ENCODE measurements around the gene SLC9C2. TPM values are rescaled to one million over a fixed set of nuclear protein-coding genes. Genes with fewer than 3 reads are reported as not detected.
A peak's percentile ranks its signal among the peaks of the same experiment; 100 is the strongest.

The SLC9C2 gene
- total and polyA plus RNA-seq, 7 experiments from 2014 or later: not detected

DNA sequence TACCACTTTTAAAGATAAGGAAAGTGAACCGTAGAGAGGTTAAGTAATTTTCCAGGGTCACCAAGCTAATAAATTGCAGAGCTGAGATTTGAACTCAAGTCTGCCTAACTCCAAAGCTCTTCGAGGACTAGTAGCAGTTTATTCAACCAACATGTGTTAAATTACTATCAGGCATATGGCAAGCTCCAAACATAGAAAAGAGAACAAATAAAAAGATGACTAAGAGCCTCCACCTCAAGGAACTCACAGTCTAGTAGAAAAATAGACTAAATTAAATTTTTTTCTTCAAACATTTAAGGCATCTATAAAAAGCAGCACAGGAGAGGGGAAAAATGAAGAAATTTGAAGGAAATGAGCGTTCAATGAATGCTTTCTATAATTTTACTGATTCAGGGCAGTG is 22.2 kb downstream of the SLC9C2 start:
- Mint-ChIP-seq H3K36me3 (peaks cover 0 to 5% (median 0%) of the 10 kb centered on the region in 5 donors), H3K27ac (no peak overlapping the region), H3K4me1 (no peaks in the 10 kb centered on the region), H3K9me3 (no peaks in the 10 kb centered on the region), H3K27me3 (peaks cover 0 to 9% (median 0%) of the 10 kb centered on the region in 5 donors), H3K4me3 (no peak overlapping the region)
- H3K27me3 ChIP-seq (ENCODE audit: control insufficient read depth in 2 of 2, insufficient read depth in 2 of 2, low read length in 2 of 2): no peaks in the 10 kb centered on the region
- CTCF ChIA-PET: no interaction called here
- intact Hi-C loops (cut with micrococcal nuclease): no loop called here
- POLR2A ChIA-PET: no interaction called here
- H3K36me3 ChIP-seq (ENCODE audit: control insufficient read depth in 2 of 3, insufficient read depth in 3 of 3, low read length in 3 of 3): no peaks in the 10 kb centered on the region
- H3K27ac ChIP-seq (ENCODE audit: low read depth, low read length): no peak overlapping the region
- H3K9me3 ChIP-seq (ENCODE audit: control insufficient read depth in 2 of 3, low read length in 3 of 3): no peaks in the 10 kb centered on the region
- H3K4me3 ChIP-seq (ENCODE audit: low read length): no peak overlapping the region
- ATAC-seq (no peak), DNase-seq (no peak)
- H3K4me1 ChIP-seq (ENCODE audit: control insufficient read depth in 2 of 2, insufficient read depth in 2 of 2, low read length in 2 of 2): no peaks in the 10 kb centered on the region

DNA sequence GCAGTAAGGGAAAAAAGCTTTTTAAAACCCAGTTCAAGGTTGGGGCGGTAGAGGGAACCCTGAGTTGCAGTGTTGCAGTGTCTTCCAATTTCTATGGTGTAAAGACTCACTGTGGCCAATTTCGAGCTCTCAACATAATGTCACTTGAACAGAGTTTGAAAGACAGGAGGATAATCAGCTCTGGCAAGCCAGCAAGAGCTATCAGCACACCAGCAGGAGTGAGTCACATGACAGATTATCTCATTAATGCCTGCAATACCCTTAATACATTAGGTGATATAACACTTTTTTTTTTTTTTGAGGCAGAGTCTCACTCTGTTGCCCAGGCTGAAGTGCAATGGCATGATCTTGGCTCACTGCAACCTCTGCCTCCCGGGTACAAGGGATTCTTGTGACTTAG is 22.8 kb downstream of the SLC9C2 start:
- Histone ChIP-seq H3K36me3 (ENCODE audit: control insufficient read depth in 2 of 3, insufficient read depth in 3 of 3, low read length in 3 of 3) (no peaks in the 10 kb centered on the region), H3K9me3 (ENCODE audit: control insufficient read depth in 2 of 3, low read length in 3 of 3) (no peaks in the 10 kb centered on the region), H3K4me1 (ENCODE audit: control insufficient read depth in 2 of 2, insufficient read depth in 2 of 2, low read length in 2 of 2) (no peaks in the 10 kb centered on the region), H3K27ac (ENCODE audit: low read depth, low read length) (no peak overlapping the region), H3K4me3 (ENCODE audit: low read length) (no peak overlapping the region), H3K27me3 (ENCODE audit: control insufficient read depth in 2 of 2, insufficient read depth in 2 of 2, low read length in 2 of 2) (no peaks in the 10 kb centered on the region)
- POLR2A ChIA-PET: interaction anchor here (0.6 kb wide), 1 partner anchor 1308 kb away, joined by 6 read pairs; no protein-coding TSS in a partner anchor
- DNase-seq (no peak), ATAC-seq (no peak)
- no peaks in the 10 kb centered on the region for H3K9me3 Mint-ChIP-seq
- no peaks in the 10 kb centered on the region for H3K4me1 Mint-ChIP-seq
- H3K27me3 Mint-ChIP-seq: peaks cover 0 to 9% (median 0%) of the 10 kb centered on the region in 5 donors
- CTCF ChIA-PET: interaction anchor here (0.7 kb wide), 1 partner anchor 112 kb away, joined by 3 read pairs; no protein-coding TSS in a partner anchor
- H3K36me3 Mint-ChIP-seq: peaks cover 0 to 5% (median 0%) of the 10 kb centered on the region in 5 donors
- H3K27ac Mint-ChIP-seq: no peak overlapping the region
- intact Hi-C loops (cut with micrococcal nuclease): no loop called here
- no peak overlapping the region for H3K4me3 Mint-ChIP-seq

DNA sequence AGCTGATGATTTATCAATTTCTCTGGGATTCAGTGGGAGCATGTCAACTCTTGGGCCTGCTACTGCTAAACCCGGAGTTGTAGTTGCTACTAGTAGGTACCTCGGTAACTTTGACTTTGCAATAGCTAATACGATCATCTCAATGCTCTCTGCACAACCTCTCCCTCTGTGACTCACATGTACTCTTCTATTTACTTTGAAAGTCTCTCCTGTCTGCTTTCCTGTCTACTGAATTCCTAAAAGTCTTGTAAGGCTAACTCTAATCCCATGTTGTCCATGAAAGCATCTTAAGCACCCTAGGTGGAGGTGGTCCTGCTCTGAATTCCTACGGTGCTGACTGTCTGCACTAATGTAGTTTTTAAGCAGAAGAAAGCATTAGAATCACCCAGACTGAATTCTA is 29.3 kb downstream of the SLC9C2 start:
- Histone ChIP-seq H3K27ac (ENCODE audit: low read depth, low read length) (no peak overlapping the region), H3K27me3 (ENCODE audit: control insufficient read depth in 2 of 2, insufficient read depth in 2 of 2, low read length in 2 of 2) (no peaks in the 10 kb centered on the region), H3K4me3 (ENCODE audit: low read length) (no peak overlapping the region), H3K36me3 (ENCODE audit: control insufficient read depth in 2 of 3, insufficient read depth in 3 of 3, low read length in 3 of 3) (no peaks in the 10 kb centered on the region), H3K4me1 (ENCODE audit: control insufficient read depth in 2 of 2, insufficient read depth in 2 of 2, low read length in 2 of 2) (no peaks in the 10 kb centered on the region), H3K9me3 (ENCODE audit: control insufficient read depth in 2 of 3, low read length in 3 of 3) (no peaks in the 10 kb centered on the region)
- no peak for ATAC-seq
- H3K4me1 Mint-ChIP-seq: peaks cover 0 to 6% (median 0%) of the 10 kb centered on the region in 7 donors
- intact Hi-C loops (cut with micrococcal nuclease): no loop called here
- DNase-seq: no peak
- ChIA-PET CTCF (no interaction called here), POLR2A (no interaction called here)
- H3K9me3 Mint-ChIP-seq: peaks cover 0 to 2% (median 0%) of the 10 kb centered on the region in 11 donors
- peaks cover 0 to 10% (median 7%) of the 10 kb centered on the region in 5 donors for H3K27me3 Mint-ChIP-seq
- no peak overlapping the region for H3K27ac Mint-ChIP-seq
- no peak overlapping the region for H3K4me3 Mint-ChIP-seq
- H3K36me3 Mint-ChIP-seq: no peaks in the 10 kb centered on the region

DNA sequence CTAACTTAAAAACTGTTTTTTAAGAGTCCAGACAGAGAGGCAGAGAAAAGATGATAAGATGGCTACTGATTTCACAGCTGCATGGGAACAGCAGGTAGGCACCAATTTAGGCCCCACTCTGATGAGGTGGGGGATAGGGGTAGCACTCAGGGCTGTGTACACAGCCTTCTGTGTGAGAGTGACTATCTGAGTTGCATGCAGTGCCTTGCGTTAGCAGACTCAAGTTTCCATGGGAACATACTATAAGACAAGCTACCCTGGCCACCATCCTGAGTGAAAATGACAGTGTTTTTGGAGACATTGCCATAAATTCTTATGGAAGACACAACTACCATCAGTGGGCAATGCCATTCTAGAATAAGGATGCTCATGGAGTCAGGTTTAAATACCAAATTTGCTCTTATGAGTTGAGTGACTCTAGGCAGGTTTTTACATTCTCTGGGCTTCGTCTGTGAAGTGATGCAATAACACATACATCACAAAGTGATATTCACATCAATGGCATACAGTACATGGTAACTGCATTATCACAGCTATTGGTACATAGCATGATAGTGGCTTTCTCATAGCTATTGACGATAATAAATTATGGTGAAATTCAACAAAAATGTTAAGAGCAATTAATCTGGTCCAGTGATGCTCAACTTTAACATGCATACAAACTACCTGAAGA is 30.5 kb downstream of the SLC9C2 start:
- H3K4me1 Mint-ChIP-seq: peaks cover 0 to 6% (median 0%) of the 10 kb centered on the region in 7 donors
- no peak overlapping the region for H3K27ac Mint-ChIP-seq
- Histone ChIP-seq H3K4me3 (ENCODE audit: low read length) (no peak overlapping the region), H3K4me1 (ENCODE audit: control insufficient read depth in 2 of 2, insufficient read depth in 2 of 2, low read length in 2 of 2) (no peaks in the 10 kb centered on the region), H3K27me3 (ENCODE audit: control insufficient read depth in 2 of 2, insufficient read depth in 2 of 2, low read length in 2 of 2) (no peaks in the 10 kb centered on the region), H3K36me3 (ENCODE audit: control insufficient read depth in 2 of 3, insufficient read depth in 3 of 3, low read length in 3 of 3) (no peaks in the 10 kb centered on the region), H3K27ac (ENCODE audit: low read depth, low read length) (no peak overlapping the region), H3K9me3 (ENCODE audit: control insufficient read depth in 2 of 3, low read length in 3 of 3) (no peaks in the 10 kb centered on the region)
- intact Hi-C loops (cut with micrococcal nuclease): no loop called here
- no peak overlapping the region for H3K4me3 Mint-ChIP-seq
- H3K36me3 Mint-ChIP-seq: peaks cover 0 to 3% (median 0%) of the 10 kb centered on the region in 5 donors
- DNase-seq (no peak), ATAC-seq (no peak)
- ChIA-PET POLR2A (no interaction called here), CTCF (no interaction called here)
- peaks cover 0 to 13% (median 4%) of the 10 kb centered on the region in 11 donors for H3K9me3 Mint-ChIP-seq
- H3K27me3 Mint-ChIP-seq: peaks cover 0 to 14% (median 7%) of the 10 kb centered on the region in 5 donors

DNA sequence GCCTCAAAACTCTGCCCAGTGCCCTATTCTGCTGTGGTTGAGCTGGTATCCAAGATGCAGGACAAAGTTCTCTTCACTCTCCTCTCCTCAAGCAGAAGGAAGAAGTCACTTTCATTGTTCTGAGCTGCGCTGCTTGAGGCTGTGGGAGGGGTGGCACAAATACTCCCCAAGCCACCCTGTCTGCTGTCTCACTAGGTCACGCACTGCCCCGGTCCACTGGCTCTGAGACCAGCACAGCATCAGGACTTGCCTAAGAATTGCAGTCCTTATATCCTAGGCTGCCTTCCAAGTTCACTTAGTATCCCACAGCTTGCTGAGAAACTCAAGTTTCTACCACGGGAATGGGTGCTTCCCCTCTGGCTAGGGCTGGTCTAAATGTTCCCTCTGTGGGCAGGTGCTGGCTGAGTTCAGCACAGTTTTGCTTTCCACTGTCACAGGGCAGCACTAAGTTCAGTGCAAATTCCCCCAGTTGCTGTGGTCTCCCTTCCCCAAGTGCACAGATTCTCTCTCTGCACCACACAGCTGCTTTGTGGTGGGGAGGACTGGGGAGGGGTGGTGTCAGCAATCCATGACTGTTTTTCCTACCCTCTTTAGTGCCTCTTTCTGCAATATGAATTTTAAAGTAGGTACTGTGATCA is 32.4 kb downstream of the SLC9C2 start:
- Mint-ChIP-seq H3K9me3 (peaks cover 0 to 23% (median 8%) of the 10 kb centered on the region in 11 donors), H3K27ac (no peak overlapping the region), H3K4me1 (peaks cover 0 to 6% (median 0%) of the 10 kb centered on the region in 7 donors), H3K4me3 (no peak overlapping the region), H3K36me3 (peaks cover 0 to 6% (median 0%) of the 10 kb centered on the region in 5 donors), H3K27me3 (peaks cover 0 to 25% (median 10%) of the 10 kb centered on the region in 5 donors)
- ChIA-PET CTCF (no interaction called here), POLR2A (no interaction called here)
- intact Hi-C loops (cut with micrococcal nuclease): no loop called here
- Histone ChIP-seq H3K27ac (ENCODE audit: low read depth, low read length) (no peak overlapping the region), H3K27me3 (ENCODE audit: control insufficient read depth in 2 of 2, insufficient read depth in 2 of 2, low read length in 2 of 2) (no peaks in the 10 kb centered on the region), H3K4me1 (ENCODE audit: control insufficient read depth in 2 of 2, insufficient read depth in 2 of 2, low read length in 2 of 2) (no peaks in the 10 kb centered on the region), H3K36me3 (ENCODE audit: control insufficient read depth in 2 of 3, insufficient read depth in 3 of 3, low read length in 3 of 3) (no peaks in the 10 kb centered on the region), H3K9me3 (ENCODE audit: control insufficient read depth in 2 of 3, low read length in 3 of 3) (no peaks in the 10 kb centered on the region), H3K4me3 (ENCODE audit: low read length) (no peak overlapping the region)
- ATAC-seq (peak; percentile 16), DNase-seq (no peak)

DNA sequence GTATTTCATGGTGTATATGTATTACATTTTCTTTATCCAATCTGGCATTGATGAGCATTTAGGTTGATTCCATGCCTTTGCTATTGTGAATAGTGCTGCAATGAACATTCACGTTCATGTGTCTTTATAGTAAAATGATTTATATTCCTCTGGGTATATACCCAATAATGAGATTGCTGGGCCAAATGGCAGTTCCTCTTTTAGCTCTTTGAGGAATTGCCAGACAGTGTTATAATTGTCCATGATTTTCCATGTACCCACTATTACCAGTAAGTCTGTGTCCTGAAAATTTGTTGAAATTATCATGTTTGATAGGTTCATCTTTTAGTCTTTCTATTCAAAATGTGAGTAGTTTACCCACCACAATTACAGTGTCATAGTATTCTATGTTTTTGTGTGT is 34.4 kb downstream of the SLC9C2 start:
- H3K27me3 Mint-ChIP-seq: peaks cover 0 to 35% (median 14%) of the 10 kb centered on the region in 5 donors
- ChIA-PET CTCF (no interaction called here), POLR2A (no interaction called here)
- peaks cover 2 to 27% (median 14%) of the 10 kb centered on the region in 11 donors for H3K9me3 Mint-ChIP-seq
- H3K4me3 ChIP-seq (ENCODE audit: low read length): no peak overlapping the region
- no peaks in the 10 kb centered on the region for H3K27me3 ChIP-seq (ENCODE audit: control insufficient read depth in 2 of 2, insufficient read depth in 2 of 2, low read length in 2 of 2)
- no peak overlapping the region for H3K27ac Mint-ChIP-seq
- no peaks in the 10 kb centered on the region for H3K9me3 ChIP-seq (ENCODE audit: control insufficient read depth in 2 of 3, low read length in 3 of 3)
- H3K36me3 ChIP-seq (ENCODE audit: control insufficient read depth in 2 of 3, insufficient read depth in 3 of 3, low read length in 3 of 3): no peaks in the 10 kb centered on the region
- intact Hi-C loops (cut with micrococcal nuclease): loop anchor here in 1 of 2 donors (10.0 kb wide), 1 partner anchor 134 kb away; no protein-coding TSS in a partner anchor
- H3K4me1 Mint-ChIP-seq: peaks cover 0 to 6% (median 0%) of the 10 kb centered on the region in 7 donors
- ATAC-seq: no peak
- no peak for DNase-seq
- H3K27ac ChIP-seq (ENCODE audit: low read depth, low read length): no peak overlapping the region
- no peak overlapping the region for H3K4me3 Mint-ChIP-seq
- no peaks in the 10 kb centered on the region for H3K4me1 ChIP-seq (ENCODE audit: control insufficient read depth in 2 of 2, insufficient read depth in 2 of 2, low read length in 2 of 2)
- peaks cover 0 to 6% (median 0%) of the 10 kb centered on the region in 5 donors for H3K36me3 Mint-ChIP-seq
